ENCODE results near the gene MITF. TPM values are rescaled to one million over a fixed set of nuclear protein-coding genes. Genes with fewer than 3 reads are reported as not detected.
"Not testable (repeated sequence)": the region's sequence is repeated elsewhere in the genome, so short reads cannot be mapped to it uniquely, and the experiment has no call there.

MITF gene
- total RNA-seq, 1 donor: 30.2 TPM

DNA sequence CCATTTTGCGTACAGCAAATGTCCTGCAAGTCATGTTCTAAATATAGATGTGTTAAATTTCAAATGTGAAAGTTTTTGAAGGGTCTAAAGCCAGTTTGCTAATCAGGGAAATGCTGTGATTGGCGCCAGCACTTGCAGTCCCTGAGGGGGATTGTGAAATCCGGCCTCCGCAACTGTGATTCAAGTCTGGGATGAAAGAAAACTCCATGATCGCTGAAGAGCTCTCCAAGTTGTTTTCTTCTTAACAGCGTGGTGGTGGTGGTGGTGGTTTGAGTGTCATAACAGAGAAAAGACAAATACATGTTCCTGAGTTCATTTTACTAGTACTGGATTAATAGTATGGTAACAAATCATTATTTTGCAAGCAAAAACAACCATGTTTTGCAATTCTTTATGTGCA, 51.8 kb downstream of the MITF start:
- TF ChIP-seq, protein P1, sequence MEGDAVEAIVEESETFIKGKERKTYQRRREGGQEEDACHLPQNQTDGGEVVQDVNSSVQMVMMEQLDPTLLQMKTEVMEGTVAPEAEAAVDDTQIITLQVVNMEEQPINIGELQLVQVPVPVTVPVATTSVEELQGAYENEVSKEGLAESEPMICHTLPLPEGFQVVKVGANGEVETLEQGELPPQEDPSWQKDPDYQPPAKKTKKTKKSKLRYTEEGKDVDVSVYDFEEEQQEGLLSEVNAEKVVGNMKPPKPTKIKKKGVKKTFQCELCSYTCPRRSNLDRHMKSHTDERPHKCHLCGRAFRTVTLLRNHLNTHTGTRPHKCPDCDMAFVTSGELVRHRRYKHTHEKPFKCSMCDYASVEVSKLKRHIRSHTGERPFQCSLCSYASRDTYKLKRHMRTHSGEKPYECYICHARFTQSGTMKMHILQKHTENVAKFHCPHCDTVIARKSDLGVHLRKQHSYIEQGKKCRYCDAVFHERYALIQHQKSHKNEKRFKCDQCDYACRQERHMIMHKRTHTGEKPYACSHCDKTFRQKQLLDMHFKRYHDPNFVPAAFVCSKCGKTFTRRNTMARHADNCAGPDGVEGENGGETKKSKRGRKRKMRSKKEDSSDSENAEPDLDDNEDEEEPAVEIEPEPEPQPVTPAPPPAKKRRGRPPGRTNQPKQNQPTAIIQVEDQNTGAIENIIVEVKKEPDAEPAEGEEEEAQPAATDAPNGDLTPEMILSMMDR (IDR thresholded peaks at IDR 0.05; ENCODE audit: insufficient read depth, low read depth, low read length): no peak

DNA sequence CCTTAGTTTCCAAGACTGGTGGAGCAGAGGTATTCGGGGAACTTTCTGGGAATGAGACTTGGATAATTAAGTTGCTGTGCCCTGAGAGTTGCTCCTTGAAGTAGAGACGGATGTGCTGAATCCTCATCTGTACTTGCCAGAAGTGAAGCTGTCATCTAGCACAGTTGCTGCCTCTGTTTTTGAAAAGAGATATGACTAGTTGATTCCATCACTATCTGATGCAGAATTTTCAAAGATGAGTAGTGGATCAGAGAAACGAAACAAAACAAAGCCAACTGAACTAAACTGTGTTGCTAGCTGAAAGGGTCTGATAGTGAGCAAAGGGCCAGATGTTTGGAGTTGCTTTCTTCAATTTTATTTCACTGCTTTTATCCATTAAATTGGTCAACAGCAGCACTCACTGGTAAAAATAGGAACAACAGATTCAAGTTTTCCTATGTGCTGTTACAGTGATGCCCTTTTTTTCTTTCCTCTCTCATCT, 52.7 kb downstream of the MITF start:
- no peak overlapping the region for H3K4me3 ChIP-seq (ENCODE audit: low read depth, low read length)
- TF ChIP-seq, protein P1 (IDR thresholded peaks at IDR 0.05; ENCODE audit: insufficient read depth, low read depth, low read length): peak; percentile 62
- peak; percentile 80 for DNase-seq (ENCODE audit: low read depth)

More for the DNA sequence above, 51.8 kb downstream of the MITF start:
- peak; percentile 97 for DNase-seq (ENCODE audit: low read depth)
- no peak overlapping the region for H3K4me3 ChIP-seq (ENCODE audit: low read depth, low read length)

DNA sequence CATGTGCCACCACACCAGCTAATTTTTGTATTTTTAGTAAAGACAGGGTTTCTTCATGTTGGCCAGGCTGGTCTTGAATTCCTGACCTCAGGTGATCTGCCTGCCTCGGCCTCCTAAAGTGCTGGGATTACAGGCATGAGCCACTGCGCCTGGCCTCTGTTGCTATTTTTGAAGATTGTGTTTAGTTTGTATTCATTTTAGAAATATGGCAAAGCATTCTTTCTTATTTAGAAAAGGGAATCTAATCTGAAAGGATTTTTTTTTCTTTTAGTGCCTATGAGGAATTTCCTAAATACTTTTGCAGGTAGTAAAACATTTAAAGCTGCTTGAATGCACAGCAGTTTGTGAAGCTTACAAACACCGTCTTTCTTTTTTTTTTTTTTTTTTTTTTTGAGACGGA, 56.9 kb downstream of the MITF start:
- H3K4me3 ChIP-seq (ENCODE audit: low read depth, low read length); DNase-seq (ENCODE audit: low read depth): not testable (repeated sequence)

DNA sequence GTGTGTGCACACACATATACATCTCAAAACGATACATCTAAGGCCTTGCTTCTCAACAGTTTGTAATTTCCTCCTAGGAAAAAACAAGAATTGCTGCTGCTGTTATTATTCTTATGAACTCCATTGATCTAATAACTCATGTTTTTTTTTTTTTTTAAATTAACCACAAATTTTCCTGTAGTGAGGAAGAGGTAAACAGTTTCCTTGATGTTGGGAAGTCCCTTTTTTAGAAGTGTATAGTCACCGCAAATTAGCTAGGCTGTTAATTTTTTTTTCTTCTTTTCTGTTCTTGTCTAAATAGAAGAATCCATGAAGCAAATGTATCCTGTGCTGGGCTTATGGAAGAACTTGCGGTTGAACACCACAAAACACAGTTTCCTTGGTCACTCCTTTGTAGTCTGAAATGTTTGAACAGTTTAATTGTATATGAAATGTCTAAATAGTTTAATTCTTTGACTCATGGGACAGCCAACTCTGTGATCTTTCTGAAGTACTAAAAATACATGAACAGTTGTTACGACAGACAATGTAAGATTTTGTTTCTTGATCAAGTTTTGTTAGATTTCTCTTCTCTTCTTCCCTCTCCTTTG, 64.5 kb downstream of the MITF start:
- TF ChIP-seq, protein P1 (IDR thresholded peaks at IDR 0.05; ENCODE audit: insufficient read depth, low read depth, low read length): no peak
- H3K4me3 ChIP-seq (ENCODE audit: low read depth, low read length): no peak overlapping the region
- peak; percentile 38 for DNase-seq (ENCODE audit: low read depth)

DNA sequence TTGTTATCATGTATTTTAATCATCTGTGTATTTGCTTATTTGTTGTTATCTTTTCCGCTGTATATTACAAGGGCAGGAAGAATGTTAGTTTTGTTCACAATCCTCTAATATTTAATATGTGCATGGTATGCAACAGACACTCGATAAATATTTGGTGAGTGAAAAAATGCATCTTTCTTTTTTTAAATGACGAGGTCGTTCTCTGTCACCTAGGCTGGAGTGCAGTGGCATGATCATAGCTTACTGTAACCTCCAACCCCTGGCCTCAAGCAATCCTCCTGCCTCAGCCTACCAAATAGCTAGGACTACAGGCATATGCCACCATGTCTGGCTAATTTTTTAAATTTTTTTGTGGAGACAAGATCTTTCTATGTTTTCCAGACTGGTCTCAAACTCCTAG, 66.2 kb downstream of the MITF start:
- no peak overlapping the region for H3K4me3 ChIP-seq (ENCODE audit: low read depth, low read length)
- TF ChIP-seq, protein P1 (IDR thresholded peaks at IDR 0.05; ENCODE audit: insufficient read depth, low read depth, low read length): no peak
- DNase-seq (ENCODE audit: low read depth): no peak

DNA sequence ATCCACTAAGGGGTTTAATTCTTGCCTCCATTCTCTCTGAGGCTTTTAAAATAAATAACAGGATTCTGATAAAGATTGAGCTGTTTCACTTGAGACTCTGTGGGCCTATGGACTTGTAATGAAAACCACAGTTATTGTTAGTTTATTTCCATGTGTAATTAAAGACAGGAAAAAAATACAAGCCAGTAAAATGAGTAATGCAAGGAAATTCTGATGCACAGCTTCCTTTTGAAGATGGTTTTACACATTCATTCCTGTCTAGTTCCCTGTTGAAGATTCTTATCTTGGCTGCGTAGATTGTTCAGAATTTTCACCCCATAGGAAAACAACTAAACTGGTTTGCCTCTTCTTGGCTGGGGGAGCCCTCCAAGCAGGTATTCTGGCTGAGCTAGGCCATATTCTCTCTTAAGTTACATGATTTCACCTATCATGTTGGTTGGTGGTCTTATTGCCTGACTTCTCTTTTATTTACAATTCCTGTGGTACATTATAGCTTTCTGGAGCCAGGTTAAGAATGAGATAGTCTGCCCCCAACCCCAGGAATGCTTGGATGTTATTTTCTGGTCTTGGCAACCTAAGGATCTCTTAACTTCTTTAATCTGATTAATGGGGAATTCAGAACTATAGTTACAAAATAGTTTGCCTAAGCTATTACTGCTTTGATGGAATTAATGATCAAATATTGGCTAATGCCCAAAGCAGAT, 67.6 kb downstream of the MITF start:
- H3K4me3 ChIP-seq (ENCODE audit: low read depth, low read length): no peak overlapping the region
- DNase-seq (ENCODE audit: low read depth): peak; percentile 89
- TF ChIP-seq, protein P1 (IDR thresholded peaks at IDR 0.05; ENCODE audit: insufficient read depth, low read depth, low read length): no peak

DNA sequence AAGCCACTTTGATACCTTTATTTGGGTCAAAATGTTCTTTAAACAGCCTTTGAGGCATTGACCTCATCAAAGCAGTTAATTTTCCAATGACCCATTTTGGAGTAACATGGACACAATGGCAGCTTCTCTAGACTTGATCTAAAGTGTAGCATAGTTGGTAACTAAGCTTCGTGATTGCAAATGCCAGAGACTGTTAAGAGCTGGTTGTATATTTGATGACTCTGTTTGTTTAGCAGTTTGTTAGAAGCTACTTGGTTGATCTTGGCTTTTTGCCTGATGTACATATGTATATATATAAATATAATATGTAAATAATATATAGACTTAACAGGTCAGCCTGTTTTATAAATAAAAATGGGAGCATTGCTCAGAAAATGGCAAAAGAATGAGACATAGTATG, 68.4 kb downstream of the MITF start:
- TF ChIP-seq, protein P1 (IDR thresholded peaks at IDR 0.05; ENCODE audit: insufficient read depth, low read depth, low read length): no peak
- no peak overlapping the region for H3K4me3 ChIP-seq (ENCODE audit: low read depth, low read length)
- DNase-seq (ENCODE audit: low read depth): no peak

Measured in fibroblast of villous mesenchyme (primary cell).